Mucosa of descending colon (tissue), 3 donors: Measurements from ENCODE around the gene C1orf232. TPM values are rescaled to one million over a fixed set of nuclear protein-coding genes. Genes with fewer than 3 reads are reported as not detected.

Experiments used
- ATAC-seq: fragments of 200-7000 bp; cut with Tn5 transposase; one replicate; pipeline ENCODE4 v1.9.1; 2020; ENCODE audit warnings: mild to moderate bottlenecking, moderate library complexity
- DNase-seq, 3 donors: peaks; one replicate each; pipeline ENCODE4 v3.0.0-alpha.2; 2020
- H3K36me3 ChIP-seq: fragments of 200-600 bp; one replicate; pipeline ENCODE4 v1.8.0; 2021; ENCODE audit warnings: low read depth, mild to moderate bottlenecking
- H3K4me1 ChIP-seq: fragments of 200-600 bp; one replicate; pipeline ENCODE4 v1.8.0; 2021; ENCODE audit warnings: low read depth, mild to moderate bottlenecking
- H3K4me3 ChIP-seq: fragments of 200-600 bp; one replicate; pipeline ENCODE4 v1.8.0; 2021; ENCODE audit warnings: mild to moderate bottlenecking
- H3K9me3 ChIP-seq: fragments of 200-600 bp; one replicate; pipeline ENCODE4 v1.8.0; 2021; ENCODE audit warnings: mild to moderate bottlenecking
- CTCF ChIP-seq: fragments of 200-600 bp; IDR thresholded peaks from one replicate; pipeline ENCODE4 v1.8.0; 2022; ENCODE audit warnings: antibody characterized with exemption, mild to moderate bottlenecking
- intact Hi-C, 2 donors: fragments of 100-400 bp; cut with DNase I in 1 of 2; cut with micrococcal nuclease in 1 of 2; formaldehyde crosslinking; loops; one replicate each; pipeline versions ENCODE4 v1.11.0 to v1.11.1; 2022; cut with DNase I, micrococcal nuclease
- total RNA-seq, 3 donors: library from RNA; stranded (reverse); fragmentation: NEBNext Ultra II Directional in 2 of 3; extraction: Animal tissue kit (Norgen Biotek cat#: 25700) in 2 of 3; gene quantifications; one replicate each; pipeline versions ENCODE4 v1.2.1 to v1.2.4, GENCODE V29; 2021 to 2023
- donor health status: DM: no; HTN: no; CAD: no; lungs with moderate emphysema.
- donor health status: DM: no; HTN: no; CAD: no.
- donor health status: DM: no; HTN: yes; CAD: no.

Gene C1orf232
- total RNA-seq, 3 donors from 2014 or later, result not detected

DNA sequence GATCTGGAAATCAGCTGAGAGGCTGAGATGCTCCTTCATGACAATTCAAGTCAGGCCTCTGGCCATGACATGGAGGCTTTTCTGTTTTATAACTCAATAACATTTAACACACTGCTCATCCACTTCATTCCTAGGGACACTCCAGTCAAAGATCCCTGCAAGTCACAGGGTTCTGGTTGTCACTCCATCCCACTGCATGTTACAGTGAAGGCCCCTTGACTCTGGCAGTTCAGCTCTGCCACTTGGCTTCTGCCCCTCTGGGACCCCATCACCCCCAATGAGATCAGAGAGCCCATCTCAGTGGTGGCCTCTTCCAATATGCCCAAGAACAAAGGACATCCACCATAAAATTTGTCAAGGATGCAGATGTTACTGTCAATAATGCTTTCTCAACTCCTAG lies 19.9 kb downstream of the C1orf232 start:
- ATAC-seq (no peak), DNase-seq (no peak)
- TF ChIP-seq CTCF, result no peak
- intact Hi-C loops, result loop anchor here in 1 of 2 donors (5.0 to 10.0 kb wide), 2 partner anchors 42 to 114 kb away; no protein-coding TSS in a partner anchor
- no peaks in the 10 kb centered on the region for H3K9me3 ChIP-seq
- no peaks in the 10 kb centered on the region for H3K4me1 ChIP-seq
- H3K36me3 ChIP-seq, result no peaks in the 10 kb centered on the region
- no peak overlapping the region for H3K4me3 ChIP-seq

- DNase-seq (no peak), ATAC-seq (no peak)
- no peaks in the 10 kb centered on the region for H3K36me3 ChIP-seq
- no peak overlapping the region for H3K4me3 ChIP-seq
- H3K9me3 ChIP-seq, result no peaks in the 10 kb centered on the region
- no peaks in the 10 kb centered on the region for H3K4me1 ChIP-seq
- intact Hi-C loops, result loop anchor here (2.0 to 10.0 kb wide), 3 partner anchors 39 to 111 kb away; no protein-coding TSS in a partner anchor
- TF ChIP-seq CTCF, result no peak
Measured at GRCh38 chr1:26145960-26146294, 22.8 kb downstream of the C1orf232 start.

DNA sequence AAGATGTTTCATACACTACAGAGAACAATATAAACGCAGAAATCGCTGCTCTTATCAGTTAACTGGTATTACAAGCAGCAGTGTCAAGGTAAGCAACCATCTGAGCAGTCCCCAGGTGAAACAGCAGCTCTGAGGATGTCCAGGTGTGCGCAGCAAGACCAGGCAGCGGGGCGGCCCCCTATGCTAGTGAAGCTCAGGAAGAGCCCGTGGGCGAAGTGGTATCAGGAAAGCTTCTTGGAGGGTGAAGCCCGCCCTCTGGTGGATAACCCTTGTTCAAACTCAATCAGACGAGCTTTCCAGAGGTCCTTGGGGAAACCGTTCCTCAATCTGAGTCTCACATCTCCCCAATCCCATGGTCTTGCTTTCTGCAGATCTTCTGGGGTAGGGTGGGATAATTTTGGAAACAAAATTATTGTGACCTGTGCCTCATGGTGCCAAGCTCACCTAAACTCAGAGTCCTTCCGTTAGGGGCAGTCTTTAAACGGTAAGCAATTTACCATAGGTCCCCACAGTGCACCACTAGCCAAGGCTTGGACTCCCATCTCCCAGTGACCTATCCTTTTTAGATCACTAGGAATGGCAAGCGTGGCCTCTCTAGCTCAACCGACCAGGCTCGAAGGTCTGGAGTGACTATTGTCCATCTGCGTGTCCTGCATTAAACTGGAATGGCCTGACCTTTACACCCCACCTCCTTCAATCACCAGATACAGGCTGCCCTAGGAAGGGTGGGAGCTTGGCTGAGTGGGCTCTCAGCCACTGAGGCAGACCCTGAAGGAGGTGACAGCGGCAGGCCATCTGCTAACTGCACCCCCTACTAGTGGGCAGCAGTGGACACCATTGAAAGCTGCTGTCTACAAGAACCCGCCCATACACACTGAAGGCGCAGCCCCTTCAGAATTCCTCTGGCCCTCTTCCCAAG lies 23.5 kb downstream of the C1orf232 start:
- DNase-seq, result peak in 2 of 3 donors; percentile 75 to 94
- ATAC-seq, result peak; percentile 97
- intact Hi-C loops, result loop anchor here (2.0 to 10.0 kb wide), 3 partner anchors 38 to 110 kb away; no protein-coding TSS in a partner anchor
- Histone ChIP-seq H3K9me3 (no peaks in the 10 kb centered on the region), H3K4me1 (no peaks in the 10 kb centered on the region), H3K36me3 (no peaks in the 10 kb centered on the region), H3K4me3 (no peak overlapping the region)
- peak; percentile 47 for TF ChIP-seq CTCF

- Histone ChIP-seq H3K4me3 (no peak overlapping the region), H3K36me3 (no peaks in the 10 kb centered on the region), H3K9me3 (no peaks in the 10 kb centered on the region), H3K4me1 (no peaks in the 10 kb centered on the region)
- ATAC-seq (no peak), DNase-seq (no peak)
- no peak for TF ChIP-seq CTCF
- intact Hi-C loops, result loop anchor here in 1 of 2 donors (10.0 kb wide), 1 partner anchor 107 kb away; no protein-coding TSS in a partner anchor
Measured at GRCh38 chr1:26142159-26142558, 26.6 kb downstream of the C1orf232 start.

DNA sequence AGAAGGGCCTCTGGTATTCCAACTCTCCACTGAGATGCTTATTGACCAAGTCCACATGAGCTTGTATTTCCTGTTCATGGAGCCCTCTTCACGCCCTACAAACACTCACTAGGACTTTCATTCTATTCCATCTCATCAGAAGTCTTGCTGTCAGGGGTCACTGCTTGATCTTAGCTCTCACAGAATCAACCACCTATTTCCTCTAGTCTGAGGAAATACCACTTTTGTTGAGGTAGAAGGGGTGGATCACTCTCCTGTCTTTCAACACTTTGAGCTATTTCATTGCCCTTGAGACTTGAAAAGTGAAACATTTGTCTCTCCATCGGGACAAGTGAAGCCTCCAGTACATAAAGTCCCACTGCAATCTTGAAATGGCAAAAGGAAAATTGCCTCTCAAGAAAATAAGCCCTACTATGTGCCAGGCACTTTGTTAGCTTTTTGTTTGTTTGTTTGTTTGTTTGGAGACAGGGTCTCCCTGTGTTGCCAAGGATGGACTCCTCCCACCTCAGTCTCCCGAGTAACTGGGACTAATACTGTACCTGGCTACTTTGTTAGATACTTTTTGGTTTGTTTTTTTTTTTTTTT lies 29.7 kb downstream of the C1orf232 start:
- Histone ChIP-seq H3K36me3 (no peaks in the 10 kb centered on the region), H3K4me1 (no peaks in the 10 kb centered on the region), H3K4me3 (no peak overlapping the region), H3K9me3 (no peaks in the 10 kb centered on the region)
- intact Hi-C loops, result no loop called here
- DNase-seq, result no peak
- no peak for ATAC-seq
- no peak for TF ChIP-seq CTCF
